Renal pelvis (tissue), 12 donors: ENCODE data around the gene ZNF766. TPM values are rescaled to one million over a fixed set of nuclear protein-coding genes. Genes with fewer than 3 reads are reported as not detected.

Experiments
- DNase-seq: peaks from one replicate; pipeline ENCODE4 v3.0.0-alpha.2; 2013
- long read RNA-seq, 16 experiments: transcript quantifications; one replicate each; lab custom pipeline, GENCODE V29; 2026
- polyA plus RNA-seq, 3 donors: library from polyadenylated mRNA; unstranded; fragments of 120-200 nt; gene quantifications; one replicate each; pipeline ENCODE4 v1.2.1, GENCODE V29; 2013; ENCODE audit not compliant: insufficient read length in 3 of 3

The ZNF766 gene
- polyA plus RNA-seq, result 10 to 100 TPM; 16.9 to 23.5 (median 18.7) TPM
- long read RNA-seq, donor 1, full-length matches to known transcripts, result 7 of 7 reads
- long read RNA-seq, donor 1, partial matches to known transcripts, result 0 of 7 reads
- long read RNA-seq, donor 1, other reads (novel, unspliced or antisense), result 0 of 7 reads
- long read RNA-seq, donor 2, full-length matches to known transcripts, result 7 of 7 reads
- long read RNA-seq, donor 2, partial matches to known transcripts, result 0 of 7 reads
- long read RNA-seq, donor 2, other reads (novel, unspliced or antisense), result 0 of 7 reads
- long read RNA-seq, donor 3, full-length matches to known transcripts, result 1 of 1 reads
- long read RNA-seq, donor 3, partial matches to known transcripts, result 0 of 1 reads
- long read RNA-seq, donor 3, other reads (novel, unspliced or antisense), result 0 of 1 reads
- long read RNA-seq, donor 4, full-length matches to known transcripts, result 4 of 4 reads
- long read RNA-seq, donor 4, partial matches to known transcripts, result 0 of 4 reads
- long read RNA-seq, donor 4, other reads (novel, unspliced or antisense), result 0 of 4 reads
- long read RNA-seq, donor 5, full-length matches to known transcripts, result 5 of 5 reads
- long read RNA-seq, donor 5, partial matches to known transcripts, result 0 of 5 reads
- long read RNA-seq, donor 5, other reads (novel, unspliced or antisense), result 0 of 5 reads
- long read RNA-seq, donor 6, full-length matches to known transcripts, result 8 of 8 reads
- long read RNA-seq, donor 6, partial matches to known transcripts, result 0 of 8 reads
- long read RNA-seq, donor 6, other reads (novel, unspliced or antisense), result 0 of 8 reads
- long read RNA-seq, donor 7, full-length matches to known transcripts, result 6 of 6 reads
- long read RNA-seq, donor 7, partial matches to known transcripts, result 0 of 6 reads
- long read RNA-seq, donor 7, other reads (novel, unspliced or antisense), result 0 of 6 reads
- long read RNA-seq, donor 8, full-length matches to known transcripts, result 1 of 1 reads
- long read RNA-seq, donor 8, partial matches to known transcripts, result 0 of 1 reads
- long read RNA-seq, donor 8, other reads (novel, unspliced or antisense), result 0 of 1 reads
- long read RNA-seq, donor 9, full-length matches to known transcripts, result 10 of 10 reads
- long read RNA-seq, donor 9, partial matches to known transcripts, result 0 of 10 reads
- long read RNA-seq, donor 9, other reads (novel, unspliced or antisense), result 0 of 10 reads
- long read RNA-seq, donor 10, full-length matches to known transcripts, result 9 of 9 reads
- long read RNA-seq, donor 10, partial matches to known transcripts, result 0 of 9 reads
- long read RNA-seq, donor 10, other reads (novel, unspliced or antisense), result 0 of 9 reads
- long read RNA-seq, donor 11, full-length matches to known transcripts, result 3 of 3 reads
- long read RNA-seq, donor 11, partial matches to known transcripts, result 0 of 3 reads
- long read RNA-seq, donor 11, other reads (novel, unspliced or antisense), result 0 of 3 reads
- long read RNA-seq, donor 12, full-length matches to known transcripts, result 7 of 7 reads
- long read RNA-seq, donor 12, partial matches to known transcripts, result 0 of 7 reads
- long read RNA-seq, donor 12, other reads (novel, unspliced or antisense), result 0 of 7 reads
- long read RNA-seq, donor 13, full-length matches to known transcripts, result 5 of 5 reads
- long read RNA-seq, donor 13, partial matches to known transcripts, result 0 of 5 reads
- long read RNA-seq, donor 13, other reads (novel, unspliced or antisense), result 0 of 5 reads
- long read RNA-seq, donor 14, full-length matches to known transcripts, result 9 of 17 reads
- long read RNA-seq, donor 14, partial matches to known transcripts, result 8 of 17 reads
- long read RNA-seq, donor 14, other reads (novel, unspliced or antisense), result 0 of 17 reads
- long read RNA-seq, donor 15, full-length matches to known transcripts, result 16 of 16 reads
- long read RNA-seq, donor 15, partial matches to known transcripts, result 0 of 16 reads
- long read RNA-seq, donor 15, other reads (novel, unspliced or antisense), result 0 of 16 reads
- long read RNA-seq, donor 16, full-length matches to known transcripts, result 12 of 12 reads
- long read RNA-seq, donor 16, partial matches to known transcripts, result 0 of 12 reads
- long read RNA-seq, donor 16, other reads (novel, unspliced or antisense), result 0 of 12 reads

DNA sequence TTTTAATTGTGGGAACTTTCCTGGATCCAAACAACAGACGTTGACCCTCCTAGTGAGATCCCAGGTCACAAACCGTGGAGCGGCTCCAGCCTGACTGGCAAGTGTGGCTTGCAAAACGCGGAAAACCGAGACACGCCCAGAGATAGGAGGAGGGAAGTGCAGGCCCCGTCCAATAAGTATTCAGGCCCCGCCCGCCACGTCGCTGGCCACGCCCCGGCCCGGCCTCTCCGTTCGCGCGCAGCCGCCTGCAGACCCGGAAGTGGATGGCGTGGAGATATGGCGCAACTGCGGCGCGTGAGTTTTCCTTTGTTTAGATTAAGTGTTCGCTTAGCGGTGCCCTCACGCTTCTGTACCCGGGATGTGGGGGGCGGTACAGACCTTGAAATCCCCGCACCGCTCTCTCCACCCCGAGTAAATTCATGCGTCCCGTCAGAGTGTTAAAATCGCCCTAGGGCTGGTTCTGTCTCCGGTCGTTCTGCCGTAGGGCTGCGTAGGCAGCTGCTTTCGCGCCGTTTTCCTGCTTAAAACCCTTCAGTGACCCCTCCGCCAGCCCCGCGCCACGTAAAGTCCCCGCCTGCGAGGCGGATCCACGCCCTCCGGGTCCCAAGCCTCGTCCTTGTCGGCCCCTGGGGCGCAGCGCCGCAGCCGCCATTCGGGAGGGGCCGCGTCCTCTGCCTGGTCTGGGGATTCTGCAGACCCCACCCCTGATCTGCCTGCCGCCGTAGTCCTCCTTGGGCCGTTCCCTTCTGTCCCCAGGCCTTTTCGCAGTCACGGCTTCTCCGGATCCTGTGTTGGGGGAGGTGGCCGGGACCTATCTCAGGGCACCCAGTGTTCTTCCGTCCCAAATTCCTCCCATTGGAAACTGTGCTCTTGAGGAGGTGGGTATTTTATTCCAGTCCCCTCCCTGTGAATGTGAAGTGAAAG lies at the start of gene ZNF766:
Gene ZNF766 (plus strand): TSS at position 250 of the 924 bp plus-strand sequence. CDS start 27 bp downstream, at position 277.
- peak; percentile 95 for DNase-seq

DNA sequence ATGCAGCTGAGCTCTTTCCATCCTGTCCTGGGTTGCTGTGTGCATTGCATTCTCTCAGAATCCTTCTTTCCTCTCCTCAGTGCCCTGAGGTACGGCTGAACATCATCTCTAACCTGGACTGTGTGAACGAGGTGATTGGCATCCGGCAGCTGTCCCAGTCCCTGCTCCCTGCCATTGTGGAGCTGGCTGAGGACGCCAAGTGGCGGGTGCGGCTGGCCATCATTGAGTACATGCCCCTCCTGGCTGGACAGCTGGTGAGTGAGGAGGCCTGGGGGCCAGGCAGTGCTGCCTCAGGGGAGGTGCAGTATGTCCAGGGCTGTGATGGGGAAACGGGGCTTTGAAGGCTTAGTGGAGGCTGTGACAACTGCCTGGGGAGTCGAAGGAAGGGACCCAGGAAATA lies 49.8 kb upstream of the ZNF766 start:
- DNase-seq, result no peak

- DNase-seq, result no peak
Measured at GRCh38 chr19:52221031-52221430, 48.4 kb upstream of the ZNF766 start.

GRCh38 chr19:52221831-52222375 lies 47.5 kb upstream of the ZNF766 start:
- DNase-seq, result no peak

DNA sequence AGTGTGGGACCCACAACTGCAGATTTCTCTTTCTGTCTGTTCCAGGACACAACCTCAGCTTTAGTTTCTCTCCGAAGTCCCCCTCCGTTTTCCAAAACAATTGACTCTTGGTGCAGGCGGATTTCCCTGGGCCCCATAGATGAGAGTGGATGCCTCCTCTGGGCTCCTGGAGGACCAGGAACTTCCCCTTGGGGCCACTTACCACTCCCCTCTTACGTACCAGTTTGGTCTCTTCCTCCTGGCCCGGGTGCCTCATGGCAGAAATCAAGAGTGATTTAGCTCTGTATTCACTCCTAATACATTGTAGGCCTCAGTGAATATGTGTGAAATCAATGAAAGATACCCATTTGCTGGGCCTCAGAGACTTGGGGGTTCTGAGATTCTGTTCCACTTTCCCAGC lies 45.2 kb upstream of the ZNF766 start:
- no peak for DNase-seq

GRCh38 chr19:52226652-52227051 lies 42.7 kb upstream of the ZNF766 start:
- no peak for DNase-seq

GRCh38 chr19:52227196-52227940 lies 42.0 kb upstream of the ZNF766 start:
- no peak for DNase-seq

DNA sequence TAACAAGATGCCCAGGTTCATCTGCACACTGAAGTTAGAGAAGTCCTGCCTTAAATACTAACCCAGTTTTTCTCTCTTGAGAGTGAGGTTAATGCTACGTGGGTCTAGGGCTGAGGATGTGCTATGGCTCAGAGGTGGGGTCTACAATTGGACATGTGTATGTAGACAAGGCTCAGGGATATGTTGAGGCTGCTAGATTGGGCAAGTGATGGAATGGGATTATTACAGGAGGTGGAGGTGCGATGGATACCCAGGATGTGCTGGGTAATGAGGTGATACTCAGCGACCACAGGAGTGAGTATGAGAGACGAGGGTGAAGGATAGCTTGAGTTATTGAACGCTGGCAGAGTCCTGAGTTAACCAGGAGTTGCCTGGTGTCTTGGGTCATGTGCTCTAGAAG lies 41.4 kb upstream of the ZNF766 start:
- DNase-seq, result no peak

DNA sequence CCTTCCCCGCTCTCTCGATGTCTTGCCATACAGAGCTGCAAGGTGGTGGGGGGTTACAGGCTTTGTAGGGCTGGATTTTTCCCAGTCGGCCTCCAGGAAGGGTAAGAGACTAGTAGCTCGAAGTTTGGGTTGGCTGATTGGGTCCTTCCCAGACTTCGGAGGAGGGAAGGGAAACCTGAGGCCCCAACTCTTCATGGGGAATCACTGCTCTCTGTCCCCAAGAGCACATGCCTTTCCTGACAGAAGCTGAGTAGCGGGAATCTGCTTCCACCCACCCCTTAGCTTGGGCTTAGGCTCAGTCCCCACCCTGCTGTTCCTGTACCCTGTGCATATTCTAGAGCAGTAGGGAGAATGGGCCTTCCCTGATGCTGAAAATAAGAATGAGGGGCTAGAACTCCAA lies 39.9 kb upstream of the ZNF766 start:
- no peak for DNase-seq

GRCh38 chr19:52230685-52231084 lies 38.7 kb upstream of the ZNF766 start:
- no peak for DNase-seq

DNA sequence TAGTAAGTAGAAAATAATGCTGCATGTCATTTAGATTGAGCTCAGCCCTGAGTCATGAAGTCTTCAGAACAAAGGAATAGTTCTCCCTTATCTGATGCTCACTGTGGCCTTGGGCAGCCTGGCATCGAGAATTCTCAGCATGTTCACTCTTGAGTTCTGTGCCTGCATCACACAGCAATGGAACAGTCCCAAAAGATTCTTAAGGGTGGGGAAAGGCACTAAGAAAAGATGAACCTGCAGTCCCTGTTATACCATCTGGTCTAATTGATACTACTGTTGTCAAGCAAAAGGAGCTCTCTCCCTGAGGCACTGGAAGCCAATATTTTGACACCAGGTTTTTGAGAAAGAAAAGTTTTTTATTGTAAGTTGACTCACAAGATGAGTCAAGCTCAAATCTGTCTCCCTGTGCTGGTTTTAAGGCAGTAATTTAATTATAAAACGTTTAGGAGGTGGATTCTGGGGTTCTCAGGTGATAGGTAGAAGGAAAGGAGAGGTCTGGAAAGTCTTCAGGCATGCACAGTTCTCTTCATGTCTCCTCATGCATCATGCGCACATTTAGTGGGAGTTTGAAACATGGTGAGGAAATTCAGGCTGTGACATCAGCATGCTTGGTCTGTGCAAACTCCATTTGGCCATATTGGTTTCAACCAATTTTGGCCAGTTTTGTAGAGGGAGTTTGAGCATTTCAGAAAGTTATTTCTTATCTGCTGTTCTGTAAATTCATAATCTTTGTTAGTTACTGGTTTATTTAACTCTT lies 38.1 kb upstream of the ZNF766 start:
- DNase-seq, result no peak

- no peak for DNase-seq
Measured at GRCh38 chr19:52234406-52234805, 35.0 kb upstream of the ZNF766 start.

- DNase-seq, result no peak
Measured at GRCh38 chr19:52237197-52237596, 32.2 kb upstream of the ZNF766 start.

GRCh38 chr19:52237771-52238400 lies 31.5 kb upstream of the ZNF766 start:
- DNase-seq, result peak; percentile 55

GRCh38 chr19:52244021-52244420 lies 25.4 kb upstream of the ZNF766 start:
- no peak for DNase-seq

DNA sequence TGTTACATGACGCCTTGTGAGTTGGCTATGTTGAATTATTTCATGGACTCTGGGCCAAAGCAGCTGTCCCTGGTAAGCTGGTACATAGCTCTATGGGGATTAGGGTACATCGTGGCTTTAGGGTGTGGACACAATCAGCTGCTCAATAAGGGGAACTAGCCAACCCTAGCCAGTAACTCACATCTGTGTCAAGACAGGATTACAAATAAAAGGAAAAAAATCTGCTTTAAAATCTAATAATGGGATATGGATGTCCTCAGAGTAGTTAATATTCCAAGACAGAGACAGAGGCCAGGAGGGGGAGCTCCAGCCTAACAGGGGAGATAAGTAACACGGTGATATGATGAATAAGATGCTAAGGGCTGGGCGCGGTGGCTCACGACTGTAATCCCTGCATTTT lies 21.1 kb upstream of the ZNF766 start:
- DNase-seq, result peak; percentile 20

- DNase-seq, result no peak
Measured at GRCh38 chr19:52258426-52258825, 11.0 kb upstream of the ZNF766 start.
